WTC11 (cell line): ENCODE results near the gene ASIC3. TPM values are rescaled to one million over a fixed set of nuclear protein-coding genes. Genes with fewer than 3 reads are reported as not detected.

ENCODE experiments used
- ATAC-seq: fragments of 200-7000 bp; cut with Tn5 transposase; 2 replicates; pipeline ENCODE4 v1.10.0; 2021; ENCODE audit warnings: mild to moderate bottlenecking, moderate library complexity
- CTCF ChIA-PET: fragments of 300-600 bp; sonication (Branson Sonifier 250); formaldehyde crosslinking; loops from one replicate; lab custom pipeline; 2021; ENCODE audit warnings: antibody characterized with exemption; lab: Charles Lee
- POLR2A ChIA-PET: fragments of 350-600 bp; sonication (Branson Sonifier 250); formaldehyde crosslinking; loops from one replicate; lab custom pipeline; 2021; ENCODE audit warnings: antibody characterized with exemption; lab: Charles Lee
- DNase-seq: peaks from one replicate; pipeline ENCODE4 v3.0.0; 2021; ENCODE audit warnings: low spot score
- H3K27ac Mint-ChIP-seq: 2 replicates; pipeline ENCODE4 v1.8.0; 2021; ENCODE audit warnings: mixed read lengths
- H3K27me3 Mint-ChIP-seq: 2 replicates; pipeline ENCODE4 v1.8.0; 2021; ENCODE audit warnings: low read depth, mild to moderate bottlenecking, moderate library complexity, mixed read lengths
- H3K36me3 Mint-ChIP-seq: 2 replicates; pipeline ENCODE4 v1.8.0; 2021; ENCODE audit warnings: mixed read lengths
- H3K4me1 Mint-ChIP-seq: 2 replicates; pipeline ENCODE4 v1.8.0; 2022; ENCODE audit warnings: mixed read lengths
- H3K4me3 Mint-ChIP-seq: 2 replicates; pipeline ENCODE4 v1.8.0; 2021; ENCODE audit warnings: mild to moderate bottlenecking, moderate library complexity, mixed read lengths
- H3K9me3 Mint-ChIP-seq: 2 replicates; pipeline ENCODE4 v1.8.0; 2021; ENCODE audit warnings: mixed read lengths
- ATF2 ChIP-seq: sonication (generic); formaldehyde crosslinking; IDR thresholded peaks from 2 replicates; pipeline ENCODE4 v1.8.1; 2022; ENCODE audit warnings: low read depth, missing genetic modification reagents, borderline replicate concordance
- EMX1 ChIP-seq: fragments of 250-450 bp; sonication (Bioruptor Pico); IDR thresholded peaks from 2 replicates; pipeline ENCODE4 v1.8.0; 2021; ENCODE audit warnings: mild to moderate bottlenecking
- FOXJ3 ChIP-seq: sonication (generic); formaldehyde crosslinking; IDR thresholded peaks from 2 replicates; pipeline ENCODE4 v1.9.0; 2021; ENCODE audit warnings: missing genetic modification reagents, mild to moderate bottlenecking, borderline replicate concordance
- FOXP4 ChIP-seq: sonication (generic); formaldehyde crosslinking; IDR thresholded peaks from 2 replicates; pipeline ENCODE4 v1.8.0; 2022; ENCODE audit warnings: mild to moderate bottlenecking, missing genetic modification reagents
- GABPB1 ChIP-seq: sonication (generic); formaldehyde crosslinking; IDR thresholded peaks from 2 replicates; pipeline ENCODE4 v1.8.1; 2023; ENCODE audit warnings: mild to moderate bottlenecking, missing genetic modification reagents
- HMGXB4 ChIP-seq: sonication (generic); formaldehyde crosslinking; IDR thresholded peaks from 2 replicates; pipeline ENCODE4 v1.8.1; 2023; ENCODE audit warnings: mild to moderate bottlenecking, moderate library complexity, missing genetic modification reagents
- MYBL2 ChIP-seq: sonication (generic); formaldehyde crosslinking; IDR thresholded peaks from 2 replicates; pipeline ENCODE4 v1.8.1; 2023; ENCODE audit warnings: mild to moderate bottlenecking, moderate library complexity, missing genetic modification reagents
- NFATC4 ChIP-seq: fragments of 250-450 bp; sonication (Bioruptor Pico); IDR thresholded peaks from 2 replicates; pipeline ENCODE4 v1.9.0; 2021; ENCODE audit warnings: mild to moderate bottlenecking
- NFE2L1 ChIP-seq: sonication (generic); formaldehyde crosslinking; IDR thresholded peaks from 2 replicates; pipeline ENCODE4 v1.8.1; 2023; ENCODE audit warnings: missing genetic modification reagents
- OVOL2 ChIP-seq: fragments of 250-450 bp; sonication (Bioruptor Pico); IDR thresholded peaks from 2 replicates; pipeline ENCODE4 v1.9.0; 2021; ENCODE audit warnings: mild to moderate bottlenecking, borderline replicate concordance
- PRDM15 ChIP-seq: sonication (generic); formaldehyde crosslinking; IDR thresholded peaks from 2 replicates; pipeline ENCODE4 v1.8.0; 2022; ENCODE audit warnings: missing genetic modification reagents
- PRRX2 ChIP-seq: fragments of 250-450 bp; sonication (Bioruptor Pico); IDR thresholded peaks from 2 replicates; pipeline ENCODE4 v1.8.0; 2021; ENCODE audit warnings: mild to moderate bottlenecking
- RELA ChIP-seq: sonication (generic); formaldehyde crosslinking; IDR thresholded peaks from 2 replicates; pipeline ENCODE4 v1.8.1; 2022; ENCODE audit warnings: missing genetic modification reagents, mild to moderate bottlenecking, borderline replicate concordance
- SMAD3 ChIP-seq: sonication (generic); formaldehyde crosslinking; IDR thresholded peaks from 2 replicates; pipeline ENCODE4 v1.8.0; 2022; ENCODE audit warnings: missing genetic modification reagents, mild to moderate bottlenecking, borderline replicate concordance
- SMAD4 ChIP-seq: sonication (generic); formaldehyde crosslinking; IDR thresholded peaks from 2 replicates; pipeline ENCODE4 v1.8.0; 2022; ENCODE audit warnings: mild to moderate bottlenecking, missing genetic modification reagents
- SOX15 ChIP-seq: fragments of 250-450 bp; sonication (Bioruptor Pico); IDR thresholded peaks from 2 replicates; pipeline ENCODE4 v1.9.0; 2021; ENCODE audit warnings: mild to moderate bottlenecking
- SP1 ChIP-seq: sonication (generic); formaldehyde crosslinking; conservative IDR thresholded peaks from 2 replicates; pipeline ENCODE4 v1.8.1; 2022; ENCODE audit warnings: missing genetic modification reagents
- ZBTB21 ChIP-seq: sonication (generic); formaldehyde crosslinking; IDR thresholded peaks from 2 replicates; pipeline ENCODE4 v1.8.1; 2023; ENCODE audit warnings: mild to moderate bottlenecking, missing genetic modification reagents, borderline replicate concordance
- ZNF232 ChIP-seq: sonication (generic); formaldehyde crosslinking; IDR thresholded peaks from 2 replicates; pipeline ENCODE4 v1.8.0; 2022; ENCODE audit warnings: mild to moderate bottlenecking, missing genetic modification reagents
- ZNF396 ChIP-seq: fragments of 250-450 bp; sonication (Bioruptor Pico); IDR thresholded peaks from 2 replicates; pipeline ENCODE4 v1.8.0; 2021; ENCODE audit warnings: mild to moderate bottlenecking, moderate library complexity, borderline replicate concordance
- ZNF416 ChIP-seq: fragments of 250-450 bp; sonication (Bioruptor Pico); IDR thresholded peaks from 2 replicates; pipeline ENCODE4 v1.9.0; 2021; ENCODE audit warnings: mild to moderate bottlenecking, inconsistent platforms
- ZNF423 ChIP-seq: fragments of 250-450 bp; sonication (Bioruptor Pico); IDR thresholded peaks from 2 replicates; pipeline ENCODE4 v2.1.2; 2022; ENCODE audit warnings: mild to moderate bottlenecking, moderate library complexity
- ZNF512 ChIP-seq: sonication (generic); formaldehyde crosslinking; IDR thresholded peaks from 2 replicates; pipeline ENCODE4 v1.8.1; 2022; ENCODE audit warnings: missing genetic modification reagents, borderline replicate concordance
- total RNA-seq: library from RNA; stranded (reverse); gene quantifications from 3 replicates; pipeline ENCODE4 v1.2.3, GENCODE V29; 2021

ASIC3 gene
- total RNA-seq, 1 experiment from 2014 or later = 5.5 TPM

- DNase-seq (no peak), ATAC-seq (no peak)
- no peaks in the 10 kb centered on the region for H3K9me3 Mint-ChIP-seq
- H3K4me3 Mint-ChIP-seq = no peak overlapping the region
- CTCF ChIA-PET = interaction anchor here (0.8 to 4.8 kb wide), 11 partner anchors 8 to 113 kb away, joined by 3 to 64 read pairs (median 4); partner anchors contain the start of gene AGAP3
- TF ChIP-seq NFATC4 (CRISPR knock-in tag) = no peak
- TF ChIP-seq ZNF512 (CRISPR knock-in tag) = no peak
- TF ChIP-seq PRDM15 (CRISPR knock-in tag) = no peak
- TF ChIP-seq RELA (CRISPR knock-in tag) = no peak
- TF ChIP-seq OVOL2 (CRISPR knock-in tag) = no peak
- TF ChIP-seq ZBTB21 (CRISPR knock-in tag) = no peak
- no peak for TF ChIP-seq SP1 (CRISPR knock-in tag)
- H3K36me3 Mint-ChIP-seq = peaks cover 23% of the 10 kb centered on the region
- no peaks in the 10 kb centered on the region for H3K27me3 Mint-ChIP-seq
- peaks cover 29% of the 10 kb centered on the region for H3K4me1 Mint-ChIP-seq
- POLR2A ChIA-PET = interaction anchor here (0.6 to 2.2 kb wide), 5 partner anchors 9 to 48 kb away, joined by 3 to 13 read pairs (median 4); no protein-coding TSS in a partner anchor
- peak overlapping the region; percentile 57; the same call in 1 of the 2 replicates for H3K27ac Mint-ChIP-seq
Measured at GRCh38 chr7:151075978-151076426, 27.7 kb downstream of the ASIC3 start.

- H3K4me1 Mint-ChIP-seq = peaks cover 32% of the 10 kb centered on the region
- no peaks in the 10 kb centered on the region for H3K9me3 Mint-ChIP-seq
- H3K27ac Mint-ChIP-seq = no peak overlapping the region
- peak; percentile 47 for ATAC-seq
- ChIA-PET POLR2A (interaction anchor here (0.6 to 2.2 kb wide), 4 partner anchors 12 to 47 kb away, joined by 3 to 13 read pairs (median 4); no protein-coding TSS in a partner anchor), CTCF (interaction anchor here (0.6 to 4.8 kb wide), 17 partner anchors 8 to 91 kb away, joined by 3 to 64 read pairs (median 4); partner anchors contain the start of genes ABCB8 and AGAP3)
- H3K27me3 Mint-ChIP-seq = no peaks in the 10 kb centered on the region
- H3K36me3 Mint-ChIP-seq = peaks cover 20% of the 10 kb centered on the region
- no peak overlapping the region for H3K4me3 Mint-ChIP-seq
- DNase-seq = peak; percentile 83
- 0 out of 2 replicates have a peak, but pooled peaks have one; percentile 51 for TF ChIP-seq HMGXB4 (CRISPR knock-in tag)
- TF ChIP-seq ZNF396 (CRISPR knock-in tag) = no peak
- no peak for TF ChIP-seq EMX1 (CRISPR knock-in tag)
- no peak for TF ChIP-seq SMAD3 (CRISPR knock-in tag)
- no peak for TF ChIP-seq FOXP4
- no peak for TF ChIP-seq ZNF232 (CRISPR knock-in tag)
- TF ChIP-seq PRRX2 (CRISPR knock-in tag) = no peak
- 0 out of 2 replicates have a peak, but pooled peaks have one; percentile 12 for TF ChIP-seq NFE2L1 (CRISPR knock-in tag)
- no peak for TF ChIP-seq SMAD4
- no peak; the same call in 1 of the 2 replicates for TF ChIP-seq ZNF416 (CRISPR knock-in tag)
- TF ChIP-seq GABPB1 (CRISPR knock-in tag) = no peak
- no peak for TF ChIP-seq ZNF423 (CRISPR knock-in tag)
- no peak for TF ChIP-seq MYBL2 (CRISPR knock-in tag)
- TF ChIP-seq FOXJ3 = no peak
- no peak for TF ChIP-seq SOX15
- TF ChIP-seq ATF2 (CRISPR knock-in tag) = no peak
Measured at GRCh38 chr7:151076863-151077704, 28.8 kb downstream of the ASIC3 start.
